Measurements from ENCODE around the gene SLC25A33. TPM values are rescaled to one million over a fixed set of nuclear protein-coding genes. Genes with fewer than 3 reads are reported as not detected.

The SLC25A33 gene
- total RNA-seq, 1 donor from 2014 or later = 4.5 TPM

GRCh38 chr1:9601942-9602793 lies 62.9 kb downstream of the SLC25A33 start:
- no peak for DNase-seq

- DNase-seq = no peak
Measured at GRCh38 chr1:9602794-9603167, 63.5 kb downstream of the SLC25A33 start.

- no peak for DNase-seq
Measured at GRCh38 chr1:9603307-9603706, 64.0 kb downstream of the SLC25A33 start.

GRCh38 chr1:9603766-9604753 lies 64.8 kb downstream of the SLC25A33 start:
- DNase-seq = no peak

- DNase-seq = no peak
Measured at GRCh38 chr1:9604836-9605235, 65.6 kb downstream of the SLC25A33 start.

- DNase-seq = no peak
Measured at GRCh38 chr1:9605946-9606455, 66.7 kb downstream of the SLC25A33 start.

- no peak for DNase-seq
Measured at GRCh38 chr1:9606458-9606857, 67.2 kb downstream of the SLC25A33 start.

- no peak for DNase-seq
Measured at GRCh38 chr1:9606948-9607347, 67.7 kb downstream of the SLC25A33 start.

GRCh38 chr1:9607352-9607751 lies 68.1 kb downstream of the SLC25A33 start:
- DNase-seq = no peak

GRCh38 chr1:9609998-9610397 lies 70.7 kb downstream of the SLC25A33 start:
- no peak for DNase-seq

GRCh38 chr1:9610548-9610947 lies 71.3 kb downstream of the SLC25A33 start:
- no peak for DNase-seq

- no peak for DNase-seq
Measured at GRCh38 chr1:9611716-9612115, 72.5 kb downstream of the SLC25A33 start.

- DNase-seq = no peak
Measured at GRCh38 chr1:9612162-9612845, 73.0 kb downstream of the SLC25A33 start.

- DNase-seq = no peak
Measured at GRCh38 chr1:9612871-9613624, 73.8 kb downstream of the SLC25A33 start.

- no peak for DNase-seq
Measured at GRCh38 chr1:9613625-9614299, 74.5 kb downstream of the SLC25A33 start.

GRCh38 chr1:9615316-9616063 lies 76.2 kb downstream of the SLC25A33 start:
- DNase-seq = no peak

GRCh38 chr1:9618909-9619679 lies 79.8 kb downstream of the SLC25A33 start:
- DNase-seq = no peak

GRCh38 chr1:9621032-9621431 lies 81.8 kb downstream of the SLC25A33 start:
- DNase-seq = no peak

GRCh38 chr1:9624081-9624480 lies 84.8 kb downstream of the SLC25A33 start:
- no peak for DNase-seq
